Ecto neural progenitor cell (in vitro differentiated cells): ENCODE measurements around the gene CLCN2.
A peak's percentile ranks its signal among the peaks of the same experiment; 100 is the strongest.

ENCODE experiments used
- DNase-seq: peaks from one replicate; pipeline ENCODE4 v3.0.0-alpha.2; 2018; ENCODE audit warnings: low spot score

The CLCN2 gene

DNA sequence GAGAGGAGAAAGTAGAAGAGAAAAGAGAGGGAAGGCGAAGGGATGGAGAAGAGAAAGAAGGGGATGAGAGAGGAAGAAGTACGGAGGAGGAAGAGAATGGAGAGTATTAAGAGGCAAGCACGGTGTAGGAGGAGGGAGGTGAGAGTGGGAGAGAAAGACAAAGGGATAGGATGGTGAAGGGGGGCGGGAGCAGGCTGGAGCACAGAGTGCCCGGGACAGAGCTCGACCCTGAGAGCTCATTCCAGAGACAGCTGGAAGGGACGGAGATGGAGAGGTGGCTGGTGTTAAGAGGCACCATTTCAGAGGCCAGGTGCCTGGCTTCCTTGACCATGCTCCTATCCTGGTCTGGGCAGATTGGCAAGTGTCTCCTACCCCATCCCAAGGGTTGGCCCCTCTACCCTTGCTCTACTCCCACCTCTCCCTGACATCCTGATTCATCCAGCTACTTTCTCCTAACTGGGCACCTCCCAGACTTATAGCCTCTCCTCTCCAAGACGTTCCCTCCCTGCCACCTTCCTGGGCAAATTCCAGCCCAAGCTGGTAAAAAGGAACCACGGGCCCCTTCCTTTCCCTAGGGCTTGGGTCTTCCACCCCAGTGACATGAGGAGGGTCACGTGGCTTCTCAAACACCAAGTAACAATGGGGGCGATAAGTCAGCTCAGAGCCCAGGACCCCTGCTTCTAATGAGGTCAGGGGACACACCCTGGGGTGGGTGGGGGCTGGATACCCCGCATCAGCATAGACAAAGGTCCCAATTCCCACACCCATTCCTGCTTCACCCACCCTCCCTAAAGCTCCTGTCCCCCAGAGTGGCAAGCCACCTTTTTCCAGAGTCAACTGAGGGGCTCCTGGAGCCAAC lies 1.1 kb downstream of the CLCN2 start:
- DNase-seq, result peak; percentile 53

DNA sequence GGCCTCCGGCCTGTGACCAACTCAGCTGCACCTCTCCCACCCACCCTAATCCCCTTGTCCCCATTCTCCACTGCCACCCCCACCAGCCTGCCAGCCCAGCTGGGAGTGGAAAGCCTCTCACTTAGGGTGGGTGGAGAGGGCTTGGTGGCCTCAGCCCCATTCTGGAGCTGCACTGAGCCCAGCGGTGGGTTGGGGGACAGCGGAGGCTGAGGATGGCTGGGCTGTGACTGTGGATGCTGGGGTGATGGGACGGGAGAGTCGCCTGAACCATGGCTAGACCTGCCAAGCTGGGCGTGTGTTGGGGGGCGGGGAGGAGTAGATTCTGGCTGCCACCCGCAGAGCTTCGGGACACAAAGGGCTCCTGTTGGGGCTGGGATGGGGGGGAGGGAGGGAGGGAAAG lies 1.8 kb downstream of the CLCN2 start:
- DNase-seq, result peak; percentile 56

DNA sequence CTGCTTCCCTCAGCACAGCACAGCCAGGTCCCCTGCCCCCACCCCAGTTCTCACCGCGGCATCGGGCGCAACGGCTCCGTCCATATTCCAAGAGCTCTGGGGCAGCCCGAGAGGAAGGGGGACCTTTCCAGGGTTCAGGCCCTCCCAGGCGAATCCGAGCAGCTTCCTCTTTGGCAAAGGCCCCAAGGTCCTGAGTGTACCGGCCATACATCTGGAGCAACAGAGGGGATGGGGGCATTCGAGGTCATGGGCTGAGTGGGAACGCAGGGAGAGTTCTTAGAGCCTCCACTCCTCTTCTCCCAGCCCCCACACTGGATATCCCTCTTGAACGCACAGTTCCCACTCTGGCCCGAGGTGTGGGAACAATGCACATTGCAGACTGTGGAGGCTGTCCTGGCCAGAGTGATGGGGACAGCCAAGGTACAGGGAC lies 2.5 kb downstream of the CLCN2 start:
- no peak for DNase-seq

DNA sequence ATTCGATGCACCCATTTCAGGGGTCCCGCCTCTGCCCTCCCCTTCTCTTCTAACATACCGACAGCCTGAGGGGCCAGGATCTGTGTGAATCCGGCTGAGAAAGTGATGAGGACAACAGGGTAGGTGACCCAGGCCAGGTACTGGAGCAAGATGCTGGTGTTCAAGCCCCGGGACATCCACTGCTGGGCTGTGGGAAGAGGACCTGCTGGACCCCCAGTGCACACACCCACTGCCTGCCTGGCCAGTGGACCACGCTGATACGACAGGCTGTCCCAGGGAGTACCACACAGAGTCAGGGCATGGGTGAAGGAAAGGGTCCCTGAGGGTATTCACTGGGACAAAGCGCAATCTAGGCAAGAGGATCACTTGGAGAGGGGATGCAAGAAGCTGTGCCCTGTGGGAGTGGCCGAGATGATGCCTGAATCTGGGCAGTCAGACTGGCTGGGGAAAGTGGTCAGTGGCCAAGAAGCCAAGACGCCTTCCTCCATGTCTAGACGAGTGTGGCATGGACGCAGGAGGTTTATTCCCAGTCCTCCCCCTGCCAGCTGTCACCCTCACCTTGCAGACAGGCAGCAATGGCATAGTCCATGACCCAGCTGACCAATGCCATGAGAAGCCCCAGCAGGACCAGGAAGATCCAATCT lies 3.2 kb downstream of the CLCN2 start:
- DNase-seq, result no peak

DNA sequence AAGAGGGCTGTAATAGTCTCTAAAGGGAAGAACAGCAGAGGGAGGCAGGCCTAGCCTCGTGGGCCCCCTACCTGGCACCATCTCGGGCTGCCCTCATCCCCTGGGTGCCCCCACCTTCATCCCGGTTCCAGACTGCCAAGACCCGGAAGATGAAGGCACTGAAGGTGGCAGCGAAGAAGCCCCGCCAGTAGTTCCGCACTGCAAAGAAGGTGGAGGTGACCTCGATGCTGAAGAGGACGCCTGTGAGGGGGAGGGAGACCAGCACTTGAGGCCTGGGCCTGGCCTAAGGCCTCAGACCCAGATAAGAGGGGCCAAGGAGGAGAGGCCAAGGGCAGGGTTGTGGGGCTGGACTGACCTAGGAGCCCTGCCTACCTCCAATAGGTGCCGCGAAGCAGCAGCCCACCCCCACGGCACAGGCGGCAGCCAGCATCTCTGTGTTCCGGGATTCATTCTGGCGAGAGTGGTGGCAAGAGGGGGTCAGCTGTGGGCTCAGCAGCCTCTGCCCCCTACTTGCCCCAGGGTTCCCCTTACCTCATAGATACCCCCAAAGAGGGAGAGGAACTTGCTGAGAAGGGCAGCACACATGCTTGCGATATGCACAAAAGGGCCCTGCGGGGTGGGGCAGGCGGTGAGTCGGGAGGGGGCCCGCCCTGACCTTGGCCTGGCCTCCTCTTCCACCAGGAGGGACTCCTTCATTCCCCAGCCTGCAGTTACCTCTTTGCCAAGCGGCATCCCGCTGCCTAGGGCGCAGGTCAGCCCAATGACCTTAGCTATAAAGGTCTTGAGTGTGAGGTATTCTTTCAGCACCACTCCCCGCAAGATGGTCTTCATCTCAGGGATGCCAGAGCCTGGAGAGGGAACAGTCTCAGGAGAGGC lies 3.9 kb downstream of the CLCN2 start:
- DNase-seq, result no peak

DNA sequence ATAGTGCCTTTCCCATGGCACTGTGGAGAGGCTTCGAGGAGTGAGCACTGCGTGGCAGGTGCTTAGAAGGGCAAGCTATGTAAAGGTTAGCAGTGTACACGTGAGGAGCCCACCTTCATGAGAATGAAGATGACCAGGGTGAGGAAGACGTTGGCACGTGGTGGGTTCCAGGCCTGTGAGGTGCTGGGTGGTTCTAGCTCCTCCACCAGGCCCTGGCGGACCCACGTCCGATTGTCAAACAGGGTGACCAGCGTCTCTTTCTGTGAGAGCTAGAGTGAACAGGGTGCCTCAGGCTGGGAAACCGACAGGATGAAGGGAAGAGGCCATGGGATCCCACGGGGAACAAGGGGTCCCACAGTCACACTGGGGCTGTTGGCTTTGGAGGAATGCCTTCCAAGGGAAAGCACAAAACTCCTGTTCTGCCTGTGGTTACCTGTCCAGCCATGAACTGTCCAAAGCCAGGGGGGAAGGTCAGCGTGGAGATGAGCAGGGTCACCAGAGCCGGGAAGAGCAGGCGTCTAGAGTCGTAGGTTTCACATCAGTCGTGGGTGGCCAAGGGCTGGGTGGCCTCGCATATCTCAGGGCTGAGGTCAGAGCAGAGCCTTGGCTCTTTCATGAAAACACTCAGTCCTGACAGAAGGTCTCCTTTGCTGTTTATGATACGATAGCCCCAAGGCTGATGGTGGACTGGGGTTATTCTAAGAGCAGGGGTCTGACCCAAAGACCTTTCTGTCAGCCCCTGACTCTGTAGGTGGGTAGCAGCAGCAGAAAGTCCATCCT lies 6.0 kb downstream of the CLCN2 start:
- DNase-seq, result no peak

DNA sequence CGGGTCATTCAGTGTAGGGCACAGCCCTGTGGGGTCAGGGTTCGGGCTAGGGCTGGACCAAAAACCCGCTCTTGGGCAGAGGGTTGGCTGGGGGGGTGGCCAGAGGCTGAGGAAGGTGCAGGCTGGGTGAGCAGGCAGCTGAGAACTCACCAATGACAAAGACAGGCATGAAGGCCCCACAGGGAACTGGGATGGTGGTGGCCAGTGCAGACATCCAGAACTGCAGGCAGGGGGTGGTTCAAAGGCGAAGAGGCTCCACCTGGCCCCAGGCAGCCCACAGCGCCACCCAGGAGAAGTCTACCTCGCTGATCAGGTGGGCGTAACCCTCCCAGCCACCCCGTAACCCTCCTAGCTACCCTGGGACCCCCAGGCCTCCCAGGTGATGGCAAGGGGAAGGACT lies 6.7 kb downstream of the CLCN2 start:
- DNase-seq, result no peak

DNA sequence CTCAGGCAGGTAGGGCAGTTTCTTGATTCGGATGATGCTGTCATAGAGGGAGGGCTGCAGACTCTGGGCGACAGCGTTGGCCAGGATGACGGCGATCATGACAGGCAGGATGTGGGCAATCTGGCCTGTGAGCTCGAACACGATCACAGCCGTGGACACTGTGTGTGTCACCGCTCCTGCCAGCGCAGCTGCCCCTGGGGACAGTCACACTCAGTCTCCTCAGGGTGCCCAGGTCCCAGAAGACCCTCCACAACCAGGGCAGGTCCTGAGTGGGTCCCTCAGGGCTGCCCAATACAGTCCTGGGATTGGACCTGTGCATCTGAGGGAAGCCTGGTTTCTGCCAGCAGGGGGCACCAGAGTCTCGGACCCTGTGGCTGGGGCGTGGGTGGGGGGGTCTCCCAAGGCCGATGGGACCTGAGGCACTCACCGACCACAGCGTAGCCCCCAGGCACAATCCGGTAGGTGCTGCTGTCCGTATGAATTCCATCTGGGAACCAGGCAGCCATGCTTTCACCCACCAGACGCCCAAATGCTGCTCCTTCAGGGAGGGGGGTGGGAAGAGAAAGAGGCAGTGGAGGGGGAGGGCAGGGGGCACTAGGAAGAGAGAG lies 7.2 kb downstream of the CLCN2 start:
- peak; percentile 79 for DNase-seq

DNA sequence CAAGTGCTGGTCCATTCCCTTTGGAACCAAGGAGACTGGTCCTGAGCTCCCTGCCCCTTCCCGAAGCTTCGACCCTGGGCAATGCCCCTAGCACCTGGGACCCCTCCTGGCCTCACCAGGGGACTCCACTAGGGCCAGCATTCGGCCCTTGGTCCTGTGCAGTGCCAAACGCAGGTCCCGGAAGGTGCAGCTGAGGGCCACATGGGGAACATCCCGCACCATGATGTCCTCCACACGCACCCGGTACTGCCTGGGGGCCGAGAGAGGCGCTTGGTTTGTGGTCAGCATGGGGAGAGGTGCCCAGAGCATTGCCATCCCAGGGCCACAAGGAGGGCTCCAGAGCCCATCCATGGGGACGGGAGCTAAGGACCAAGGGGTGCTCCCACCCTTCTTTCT lies 7.9 kb downstream of the CLCN2 start:
- DNase-seq, result no peak

DNA sequence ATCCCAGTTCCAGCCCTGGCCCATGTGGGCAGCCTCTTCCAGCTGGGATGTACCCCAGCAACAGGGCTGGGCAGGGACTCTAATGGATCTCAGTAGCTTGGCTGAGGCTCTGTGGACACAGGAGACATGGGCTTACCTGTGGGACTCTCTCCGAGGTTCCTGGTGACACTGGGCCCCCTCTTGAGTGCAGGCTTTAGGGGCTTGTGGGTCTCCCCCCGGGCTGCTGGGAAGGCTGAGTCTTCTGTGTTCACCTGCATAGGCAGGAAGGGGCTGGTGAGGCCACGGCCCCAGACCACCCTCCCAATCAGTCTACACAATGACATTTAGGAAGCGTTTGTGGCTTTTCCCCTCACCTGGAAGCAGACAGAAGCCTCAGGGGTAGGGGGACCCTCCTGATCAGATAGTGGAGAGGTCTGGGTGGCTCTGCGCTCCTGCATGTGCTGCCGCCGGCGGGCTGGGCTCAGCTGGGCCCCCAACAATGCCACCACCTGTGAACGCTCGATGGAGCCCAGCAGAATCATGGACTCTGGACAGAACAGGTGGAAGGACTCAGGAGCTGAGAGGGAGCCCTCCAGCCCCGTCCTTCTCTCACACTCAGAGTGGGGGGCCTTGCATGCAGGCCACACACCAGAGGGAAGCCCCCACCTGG lies 8.4 kb downstream of the CLCN2 start:
- no peak for DNase-seq

DNA sequence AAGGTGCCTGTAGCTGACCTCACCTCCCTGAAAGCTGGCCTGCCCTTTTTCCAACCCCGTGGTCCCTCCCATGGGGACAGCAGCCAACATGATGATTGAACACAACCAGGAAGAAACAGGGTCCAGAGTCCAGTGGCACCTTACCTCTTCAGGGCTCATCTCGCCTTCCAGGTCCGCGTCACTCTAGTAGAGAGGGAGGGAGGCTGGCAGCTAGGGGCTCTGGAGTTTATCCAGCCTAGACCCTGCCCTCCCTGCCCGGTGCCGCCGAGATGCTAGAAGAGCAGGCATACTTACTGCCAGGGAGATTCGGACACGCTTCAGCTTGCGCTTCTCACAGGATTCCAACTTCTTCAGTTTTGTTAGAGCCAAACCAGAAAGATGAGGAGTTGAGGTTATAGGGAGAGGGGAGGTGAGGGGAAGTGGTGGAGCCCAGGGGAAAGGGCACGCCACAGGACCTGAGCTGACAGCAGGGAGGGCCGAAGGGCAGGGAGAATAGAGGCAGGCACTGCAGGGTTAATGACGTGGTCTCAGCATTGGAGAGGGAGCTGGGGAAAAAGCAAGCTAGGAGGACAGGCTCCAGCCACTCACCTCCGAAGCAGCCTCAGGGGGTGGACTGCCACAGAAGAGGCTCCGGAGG lies 9.1 kb downstream of the CLCN2 start:
- no peak for DNase-seq

DNA sequence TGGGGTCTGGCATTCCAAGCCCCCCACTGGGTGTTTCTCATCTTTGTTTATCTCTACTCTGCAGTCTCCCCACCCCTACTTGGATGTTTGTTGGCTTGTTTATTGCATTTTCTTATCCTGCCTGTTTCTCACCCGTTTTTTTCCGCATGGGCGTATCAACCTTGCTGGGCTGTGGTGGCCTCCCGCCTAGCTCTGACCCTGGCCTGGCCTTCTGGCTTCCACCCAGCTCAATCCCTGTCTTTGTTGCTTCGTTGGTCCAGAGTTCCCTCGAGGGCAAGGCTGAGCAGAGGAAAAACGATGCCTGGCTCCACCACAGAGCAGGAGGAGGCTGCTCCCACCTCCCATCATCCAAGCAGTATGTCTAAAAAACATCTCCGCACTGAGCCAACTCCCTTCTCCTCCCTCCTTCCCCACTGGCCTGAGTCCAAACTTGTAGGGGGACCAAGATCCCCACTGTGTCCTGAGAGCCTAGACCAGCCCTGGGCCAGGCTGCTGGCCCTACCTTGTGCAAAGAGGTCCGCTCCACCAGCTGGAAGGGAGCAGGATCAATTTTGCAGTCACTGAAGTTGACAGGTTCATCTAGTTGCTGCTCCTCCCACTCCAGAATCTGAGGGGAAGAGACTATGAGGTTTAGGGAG lies 9.8 kb downstream of the CLCN2 start:
- no peak for DNase-seq

DNA sequence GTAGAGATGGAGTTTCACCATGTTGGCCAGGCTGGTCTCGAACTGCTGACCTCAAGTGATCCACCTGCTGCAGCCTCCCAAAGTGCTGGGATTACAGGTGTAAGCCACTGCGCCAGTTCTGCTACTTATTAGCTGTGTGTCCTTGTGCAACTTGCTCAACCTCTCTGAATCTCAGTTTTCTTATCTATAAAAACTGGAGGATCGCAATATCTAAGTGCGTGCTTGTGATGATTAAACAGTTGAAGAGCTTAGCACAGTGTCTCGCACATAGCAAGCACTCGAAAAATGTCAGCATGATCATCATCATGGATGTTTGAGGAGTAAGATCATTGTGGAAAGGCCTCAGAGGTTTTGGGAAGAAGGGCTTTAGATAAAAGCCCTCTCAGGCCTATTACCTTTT lies 10.8 kb downstream of the CLCN2 start:
- no peak for DNase-seq

DNA sequence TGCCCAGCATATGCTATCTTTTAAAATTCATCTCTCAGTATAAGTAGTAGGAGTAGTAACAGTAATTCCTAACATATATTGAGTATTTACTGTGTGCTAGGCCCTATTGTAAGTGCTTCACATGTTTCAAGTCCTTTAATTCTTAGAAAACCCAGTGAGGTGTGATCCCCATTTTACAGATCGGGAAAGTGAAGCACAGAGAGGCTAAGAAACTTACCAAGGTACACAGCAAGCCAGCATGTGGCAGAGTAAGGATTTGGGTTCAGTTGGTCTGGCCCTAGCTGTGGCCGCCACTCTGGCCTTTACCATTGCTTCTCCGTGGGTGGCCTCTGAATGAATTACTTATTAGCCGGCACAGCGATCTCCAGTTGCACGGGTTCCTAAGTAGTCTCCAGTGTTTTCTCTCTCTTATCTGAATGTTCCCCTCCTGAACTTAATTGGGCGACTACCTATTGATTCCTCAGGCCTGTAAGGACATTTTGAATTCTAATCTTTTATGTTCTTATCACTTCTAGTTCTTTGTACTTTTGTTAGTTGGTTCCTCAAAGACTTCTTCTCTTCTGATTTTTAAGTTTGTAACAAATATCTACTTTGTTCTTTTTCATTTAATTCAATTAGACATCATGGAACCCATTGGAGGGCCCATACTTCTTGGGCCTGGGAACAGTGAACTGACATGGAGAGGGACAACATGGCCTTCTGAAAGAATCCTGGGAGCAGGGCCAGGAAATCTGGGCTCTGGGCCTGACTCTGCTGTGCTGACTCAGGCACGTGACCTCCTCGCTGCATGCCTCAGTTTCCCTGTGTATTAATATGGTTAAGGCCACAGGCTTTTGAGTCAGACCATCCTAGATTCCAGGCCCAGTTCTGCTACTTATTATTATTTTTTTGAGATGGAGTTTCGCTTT lies 11.6 kb downstream of the CLCN2 start:
- no peak for DNase-seq

DNA sequence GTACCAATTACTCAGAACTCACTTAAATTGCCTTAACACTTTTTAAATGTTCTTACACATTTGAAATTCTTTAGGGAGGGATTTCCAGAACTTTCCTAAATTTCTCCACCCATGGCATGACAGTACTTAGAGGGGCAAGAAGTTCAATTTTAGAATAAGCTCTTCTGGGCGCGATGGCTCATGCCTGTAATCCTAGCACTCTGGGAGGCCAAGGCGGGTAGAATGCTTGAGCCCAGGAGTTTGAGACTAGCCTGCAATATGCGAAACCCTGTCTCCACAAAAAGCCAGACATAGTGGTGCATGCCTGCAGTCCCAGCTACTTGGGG lies 13.4 kb downstream of the CLCN2 start:
- DNase-seq, result no peak

DNA sequence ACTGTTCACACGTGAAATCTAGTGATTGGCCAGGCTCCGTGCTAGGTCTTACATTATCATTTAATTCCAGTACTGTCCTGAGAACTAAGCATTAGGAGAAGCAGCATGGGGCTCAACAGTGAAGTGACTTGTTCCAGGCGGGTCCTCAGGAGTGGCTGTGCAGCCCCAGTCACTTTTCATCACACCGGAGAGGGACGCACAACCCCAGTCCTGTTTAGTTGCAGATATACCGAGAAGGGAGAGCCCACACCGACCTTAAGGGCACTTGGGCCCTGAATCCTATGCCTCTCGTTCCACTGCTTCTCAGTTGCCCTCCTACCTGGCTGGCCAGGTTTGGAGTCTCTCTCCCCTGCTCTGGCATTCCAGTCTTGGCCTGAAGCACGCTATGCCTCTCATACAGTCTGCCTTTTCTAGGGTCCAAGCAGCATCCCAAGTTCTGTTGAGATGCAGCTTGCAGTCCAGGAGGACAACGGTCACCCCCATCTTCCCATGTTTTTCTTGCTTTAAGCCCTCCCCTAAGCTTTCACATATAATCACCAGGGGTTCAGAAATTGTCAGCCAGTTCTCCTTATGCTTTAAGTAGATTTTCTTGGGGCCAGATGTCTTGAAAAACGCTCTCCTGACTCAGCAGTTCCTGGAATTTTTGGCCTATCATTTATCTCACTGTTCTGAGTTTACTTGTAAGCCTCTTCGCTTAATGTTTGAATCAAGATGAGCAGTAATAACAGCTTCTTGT lies 13.9 kb downstream of the CLCN2 start:
- DNase-seq, result no peak

DNA sequence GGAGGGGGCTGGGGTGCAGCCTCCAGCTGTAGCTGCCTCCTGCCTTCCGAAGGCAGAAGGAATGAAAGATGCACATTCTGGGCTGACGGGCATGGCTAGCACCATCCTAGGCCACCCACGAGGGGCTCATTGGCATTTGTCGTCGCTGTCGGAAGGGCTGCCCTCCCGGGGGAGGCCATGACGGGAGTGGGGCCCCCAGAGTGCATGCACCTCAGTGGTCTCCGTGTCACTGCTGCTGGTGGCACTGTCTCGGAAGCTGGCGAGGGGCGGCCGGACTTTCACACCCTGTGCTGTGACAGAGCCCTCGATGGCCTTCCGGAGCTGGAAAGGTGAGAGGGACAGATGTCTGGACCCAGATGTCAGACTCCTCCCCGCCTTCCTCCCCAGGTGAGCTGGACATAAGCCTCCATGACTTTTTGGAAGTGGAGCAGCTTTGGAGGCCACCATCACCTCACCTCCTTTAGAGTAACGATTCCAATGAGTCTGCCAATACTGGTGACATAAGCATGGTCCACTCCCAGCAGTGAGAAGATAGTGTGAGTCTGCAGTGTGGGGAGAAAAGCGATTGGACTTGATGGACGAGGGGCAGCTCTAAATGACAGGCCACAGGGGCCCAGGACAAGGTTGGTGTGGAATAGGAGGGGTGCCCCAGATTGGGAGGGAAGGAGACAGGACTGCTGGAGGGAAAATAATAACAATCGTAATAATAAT lies 14.8 kb downstream of the CLCN2 start:
- no peak for DNase-seq
